ENCODE measurements around the gene TTC19. TPM values are rescaled to one million over a fixed set of nuclear protein-coding genes. Genes with fewer than 3 reads are reported as not detected.

Gene TTC19
- total RNA-seq, 4 donors from 2014 or later = 31.0 to 56.4 (median 41.8) TPM

- Histone ChIP-seq H3K9me3 (no peaks in the 10 kb centered on the region), H3K27ac (no peak overlapping the region), H3K27me3 (no peaks in the 10 kb centered on the region), H3K4me3 (no peak overlapping the region), H3K36me3 (peaks cover 5 to 76% of the 10 kb centered on the region in 2 donors), H3K4me1 (no peaks in the 10 kb centered on the region)
- in situ Hi-C loops (cut with MboI; ENCODE audit: low sequenced_read_pairs in 4 of 4) = loop anchor here in 1 of 4 donors (25.0 kb wide), 1 partner anchor 110 kb away; no protein-coding TSS in a partner anchor
- no peak for ATAC-seq
- TF ChIP-seq POLR2A (IDR thresholded peaks at IDR 0.05) = no peak
- no peak for TF ChIP-seq CTCF (IDR thresholded peaks at IDR 0.05 in 4 of 5, conservative IDR thresholded peaks at IDR 0.05 in 1 of 5)
- intact Hi-C loops (cut with DNase I; ENCODE audit: low total_unique reads) = loop anchor here (10.0 kb wide), 1 partner anchor 73 kb away; no protein-coding TSS in a partner anchor
- DNase-seq = no peak
Measured at GRCh38 chr17:16072031-16072430, 72.4 kb downstream of the TTC19 start.

GRCh38 chr17:16073845-16074244 is 74.2 kb downstream of the TTC19 start:
- Histone ChIP-seq H3K36me3 (peaks cover 5 to 78% of the 10 kb centered on the region in 2 donors), H3K4me3 (no peak overlapping the region), H3K4me1 (no peaks in the 10 kb centered on the region), H3K27ac (no peak overlapping the region), H3K9me3 (no peaks in the 10 kb centered on the region), H3K27me3 (no peaks in the 10 kb centered on the region)
- intact Hi-C loops (cut with DNase I; ENCODE audit: low total_unique reads) (loop anchor here (10.0 kb wide), 1 partner anchor 71 kb away; no protein-coding TSS in a partner anchor), in situ Hi-C loops (cut with MboI; ENCODE audit: low sequenced_read_pairs in 4 of 4) (loop anchor here in 1 of 4 donors (25.0 kb wide), 1 partner anchor 112 kb away; no protein-coding TSS in a partner anchor)
- TF ChIP-seq POLR2A (IDR thresholded peaks at IDR 0.05) (no peak), CTCF (IDR thresholded peaks at IDR 0.05 in 4 of 5, conservative IDR thresholded peaks at IDR 0.05 in 1 of 5) (no peak)
- no peak for DNase-seq
- ATAC-seq = no peak

- Histone ChIP-seq H3K4me1 (no peaks in the 10 kb centered on the region), H3K9me3 (no peaks in the 10 kb centered on the region), H3K27me3 (no peaks in the 10 kb centered on the region), H3K27ac (no peak overlapping the region), H3K4me3 (no peak overlapping the region), H3K36me3 (peaks cover 5 to 78% of the 10 kb centered on the region in 2 donors)
- no peak for DNase-seq
- intact Hi-C loops (cut with DNase I; ENCODE audit: low total_unique reads) = loop anchor here (10.0 kb wide), 1 partner anchor 70 kb away; no protein-coding TSS in a partner anchor
- ATAC-seq = no peak
- TF ChIP-seq POLR2A (IDR thresholded peaks at IDR 0.05) (no peak), CTCF (IDR thresholded peaks at IDR 0.05 in 4 of 5, conservative IDR thresholded peaks at IDR 0.05 in 1 of 5) (no peak)
- in situ Hi-C loops (cut with MboI; ENCODE audit: low sequenced_read_pairs in 4 of 4) = loop anchor here in 1 of 4 donors (25.0 kb wide), 1 partner anchor 112 kb away; no protein-coding TSS in a partner anchor
Measured at GRCh38 chr17:16074423-16074822, 74.8 kb downstream of the TTC19 start.

GRCh38 chr17:16075949-16076348 is 76.3 kb downstream of the TTC19 start:
- TF ChIP-seq CTCF (IDR thresholded peaks at IDR 0.05 in 4 of 5, conservative IDR thresholded peaks at IDR 0.05 in 1 of 5) = no peak
- TF ChIP-seq POLR2A (IDR thresholded peaks at IDR 0.05) = no peak
- DNase-seq (no peak), ATAC-seq (no peak)
- no peak overlapping the region for H3K4me3 ChIP-seq
- in situ Hi-C loops (cut with MboI; ENCODE audit: low sequenced_read_pairs in 4 of 4) = no loop called here
- intact Hi-C loops (cut with DNase I; ENCODE audit: low total_unique reads) = loop anchor here (10.0 kb wide), 1 partner anchor 69 kb away; no protein-coding TSS in a partner anchor
- H3K27ac ChIP-seq = no peak overlapping the region
- H3K4me1 ChIP-seq = no peaks in the 10 kb centered on the region
- no peaks in the 10 kb centered on the region for H3K9me3 ChIP-seq
- no peaks in the 10 kb centered on the region for H3K27me3 ChIP-seq
- H3K36me3 ChIP-seq = peaks cover 2 to 77% of the 10 kb centered on the region in 2 donors

Other genes starting within 250 kb of the TTC19 start
- 1 to 10 TPM in 1 of 4 donors, under 1 TPM in 1, not detected in 2; 0.25 to 1.4 TPM for gene ADORA2B, start 54.7 kb upstream of the TTC19 start, total RNA-seq
- 10 to 100 TPM; 13.2 to 19.5 (median 19.1) TPM for gene ZSWIM7, start 120 bp upstream of the TTC19 start, total RNA-seq
- 100 to 1,000 TPM; 122 to 152 (median 132) TPM for gene NCOR1, start 215.7 kb downstream of the TTC19 start, total RNA-seq
- 1 to 10 TPM; 6.2 to 7.4 (median 7.0) TPM for gene PIGL, start 217.4 kb downstream of the TTC19 start, total RNA-seq

Measured in gastrocnemius medialis (tissue), 4 donors.